Liver (tissue), 9 donors: ENCODE measurements around the gene SHMT2. TPM values are rescaled to one million over a fixed set of nuclear protein-coding genes. Genes with fewer than 3 reads are reported as not detected.

Experiments used
- DNase-seq: peaks from one replicate; pipeline ENCODE4 v3.0.0-alpha.2; 2017; ENCODE audit warnings: low spot score
- H3K27ac ChIP-seq, 2 donors: one replicate each; pipeline ENCODE4 v1.7.0; 2013; ENCODE audit warnings: inconsistent platforms in 2 of 2, low read length in 2 of 2, control low read depth in 1 of 2, low read depth in 1 of 2, mild to moderate bottlenecking in 1 of 2
- H3K27me3 ChIP-seq, 4 donors: one replicate each; pipeline versions ENCODE4 v1.6.1 to v1.7.0; 2013; ENCODE audit warnings: low read length in 3 of 4, inconsistent platforms in 1 of 4, mild to moderate bottlenecking in 1 of 4, moderate library complexity in 1 of 4; ENCODE audit not compliant: control insufficient read depth in 4 of 4, insufficient read depth in 4 of 4
- H3K36me3 ChIP-seq, 4 donors: one replicate each; pipeline versions ENCODE4 v1.6.1 to v1.7.0; 2013; ENCODE audit warnings: low read length in 3 of 4, mild to moderate bottlenecking in 3 of 4, low read depth in 1 of 4, moderate library complexity in 1 of 4; ENCODE audit not compliant: control insufficient read depth in 4 of 4, insufficient read depth in 3 of 4
- H3K4me1 ChIP-seq, 4 donors: one replicate each; pipeline versions ENCODE4 v1.6.1 to v1.7.0; 2013; ENCODE audit warnings: low read length in 3 of 4, mild to moderate bottlenecking in 3 of 4, moderate library complexity in 1 of 4; ENCODE audit not compliant: control insufficient read depth in 4 of 4, insufficient read depth in 4 of 4
- H3K4me3 ChIP-seq, 3 donors: one replicate each; pipeline versions ENCODE4 v1.6.1 to v1.7.0; 2013; ENCODE audit warnings: low read length in 3 of 3, control low read depth in 1 of 3, low read depth in 1 of 3, mild to moderate bottlenecking in 1 of 3
- H3K9ac ChIP-seq, 2 donors: one replicate each; pipeline ENCODE4 v1.7.0; 2013; ENCODE audit warnings: low read length in 2 of 2, mild to moderate bottlenecking in 2 of 2, moderate library complexity in 2 of 2, control low read depth in 1 of 2, low read depth in 1 of 2
- H3K9me3 ChIP-seq, 4 donors: one replicate each; pipeline versions ENCODE4 v1.6.1 to v1.7.0; 2013; ENCODE audit warnings: low read length in 3 of 4; ENCODE audit not compliant: control insufficient read depth in 4 of 4
- CTCF ChIP-seq: fragments of 150-350 bp; IDR thresholded peaks from 2 replicates; pipeline ENCODE4 v1.5.1; 2017; ENCODE audit warnings: improper control_type of control experiment, low read depth, low read length; ENCODE audit not compliant: missing input control
- EGR1 ChIP-seq, 2 donors: IDR thresholded peaks; 2 replicates each; pipeline ENCODE4 v1.6.1; 2016 to 2018; ENCODE audit warnings: antibody characterized with exemption in 2 of 2, low read depth in 2 of 2
- FOXA1 ChIP-seq: IDR thresholded peaks from 2 replicates; pipeline ENCODE4 v1.6.1; 2016; ENCODE audit warnings: antibody characterized with exemption
- FOXA2 ChIP-seq: IDR thresholded peaks from 2 replicates; pipeline ENCODE4 v1.6.1; 2016; ENCODE audit warnings: antibody characterized with exemption
- GABPA ChIP-seq, 2 donors: IDR thresholded peaks in 1 of 2; conservative IDR thresholded peaks in 1 of 2; 2 replicates each; pipeline ENCODE4 v1.6.1; 2016; ENCODE audit warnings: antibody characterized with exemption in 2 of 2, mild to moderate bottlenecking in 1 of 2, moderate library complexity in 1 of 2
- HNF4A ChIP-seq, 2 donors: conservative IDR thresholded peaks; 2 replicates each; pipeline ENCODE4 v1.6.1; 2016; ENCODE audit warnings: antibody characterized with exemption in 2 of 2, mild to moderate bottlenecking in 2 of 2
- HNF4G ChIP-seq: IDR thresholded peaks from 2 replicates; pipeline ENCODE4 v1.6.1; 2016; ENCODE audit warnings: antibody characterized with exemption
- MAX ChIP-seq: IDR thresholded peaks from 2 replicates; pipeline ENCODE4 v1.6.1; 2016; ENCODE audit warnings: antibody characterized with exemption
- NR2F2 ChIP-seq: IDR thresholded peaks from 2 replicates; pipeline ENCODE4 v1.6.1; 2016; ENCODE audit warnings: antibody characterized with exemption
- RAD21 ChIP-seq, 2 donors: IDR thresholded peaks; 2 replicates each; pipeline ENCODE4 v1.6.1; 2016; ENCODE audit warnings: antibody characterized with exemption in 2 of 2, mild to moderate bottlenecking in 2 of 2
- REST ChIP-seq: IDR thresholded peaks from 2 replicates; pipeline ENCODE4 v1.6.1; 2016; ENCODE audit warnings: antibody characterized with exemption, mild to moderate bottlenecking
- RXRA ChIP-seq, 2 donors: IDR thresholded peaks; 2 replicates each; pipeline ENCODE4 v1.6.1; 2017 to 2018; ENCODE audit warnings: antibody characterized with exemption in 2 of 2, mild to moderate bottlenecking in 1 of 2
- SP1 ChIP-seq: IDR thresholded peaks from 2 replicates; pipeline ENCODE4 v1.6.1; 2018; ENCODE audit warnings: antibody characterized with exemption, mild to moderate bottlenecking
- TAF1 ChIP-seq: conservative IDR thresholded peaks from 2 replicates; pipeline ENCODE4 v1.6.1; 2016; ENCODE audit warnings: antibody characterized with exemption, mild to moderate bottlenecking
- YY1 ChIP-seq: IDR thresholded peaks from 2 replicates; pipeline ENCODE4 v1.6.1; 2016; ENCODE audit warnings: antibody characterized with exemption, mild to moderate bottlenecking
- ZBTB33 ChIP-seq: IDR thresholded peaks from 2 replicates; pipeline ENCODE4 v1.6.1; 2016; ENCODE audit warnings: antibody characterized with exemption
- WGBS: extraction: QIAGEN DNeasy Blood & Tissue Kit; methylation state at CpG from one replicate; pipeline ENCODE4 v1.1.7; 2013; 5-methylcytosine and 5-hydroxymethylcytosine counted together
- polyA plus RNA-seq, 2 donors: library from polyadenylated mRNA; stranded (reverse) in 1 of 2; unstranded in 1 of 2; fragments of 200-250 nt in 1 of 2; fragments of >200 nt in 1 of 2; fragmentation: Nextera tagmentation in 1 of 2; extraction: Ambion mirVana in 1 of 2; gene quantifications; one replicate each; pipeline versions ENCODE4 v1.2.1 to v1.2.3, GENCODE V29; 2013 to 2015
- total RNA-seq, 2 donors: library from RNA; depleted of rRNA; stranded (reverse); fragments of >200 nt; gene quantifications; one replicate each; pipeline ENCODE4 v1.2.3, GENCODE V29; 2014
- donor health status: healthy.
- donor health status: healthy.
- donor health status: healthy.
- donor health status: healthy.
- donor health status: healthy.

Gene SHMT2
- total and polyA plus RNA-seq, 4 donors, result 66.7 to 276 (median 179) TPM

- no peak overlapping the region for H3K9ac ChIP-seq
- H3K27me3 ChIP-seq, result no peaks in the 10 kb centered on the region
- no peaks in the 10 kb centered on the region for H3K9me3 ChIP-seq
- 92% methylated on average over 14 of the region's 14 CpGs for WGBS
- no peak overlapping the region for H3K27ac ChIP-seq
- TF ChIP-seq NR2F2, result no peak
- no peak for TF ChIP-seq RAD21 (IDR thresholded peaks at IDR 0.05)
- no peak for TF ChIP-seq ZBTB33
- TF ChIP-seq TAF1, result no peak
- no peak for TF ChIP-seq FOXA1
- TF ChIP-seq CTCF, result no peak
- TF ChIP-seq SP1, result no peak
- no peak for TF ChIP-seq RXRA (IDR thresholded peaks at IDR 0.05)
- no peak for TF ChIP-seq YY1
- TF ChIP-seq FOXA2, result no peak
- TF ChIP-seq HNF4G, result no peak
- TF ChIP-seq GABPA (IDR thresholded peaks at IDR 0.05 in 1 of 2, conservative IDR thresholded peaks at IDR 0.05 in 1 of 2), result no peak
- no peak for TF ChIP-seq EGR1 (IDR thresholded peaks at IDR 0.05; ENCODE audit: low read depth in 2 of 2)
- no peak for TF ChIP-seq HNF4A (conservative IDR thresholded peaks at IDR 0.05)
- DNase-seq, result no peak
- peaks cover 2 to 31% (median 20%) of the 10 kb centered on the region in 4 donors for H3K36me3 ChIP-seq
- no peak overlapping the region for H3K4me3 ChIP-seq
- peaks cover 2 to 17% (median 8%) of the 10 kb centered on the region in 4 donors for H3K4me1 ChIP-seq
Observed at GRCh38 chr12:57254506-57255280, 25.2 kb downstream of the SHMT2 start.

GRCh38 chr12:57255916-57256315, 26.4 kb downstream of the SHMT2 start:
- 96% methylated on average over 6 of the region's 6 CpGs for WGBS
- Histone ChIP-seq H3K36me3 (peaks cover 2 to 32% (median 20%) of the 10 kb centered on the region in 4 donors), H3K9ac (no peak overlapping the region), H3K4me3 (no peak overlapping the region), H3K27me3 (no peaks in the 10 kb centered on the region), H3K9me3 (no peaks in the 10 kb centered on the region), H3K4me1 (peaks cover 4 to 29% (median 16%) of the 10 kb centered on the region in 4 donors), H3K27ac (no peak overlapping the region)
- DNase-seq, result no peak
- no peak for TF ChIP-seq MAX
- TF ChIP-seq CTCF, result no peak
- TF ChIP-seq SP1, result no peak
- no peak for TF ChIP-seq REST
- no peak for TF ChIP-seq FOXA1
- no peak for TF ChIP-seq TAF1
- no peak for TF ChIP-seq GABPA (IDR thresholded peaks at IDR 0.05 in 1 of 2, conservative IDR thresholded peaks at IDR 0.05 in 1 of 2)
- TF ChIP-seq FOXA2, result no peak
